Measurements from ENCODE around the gene KCTD17. TPM values are rescaled to one million over a fixed set of nuclear protein-coding genes. Genes with fewer than 3 reads are reported as not detected.

KCTD17 gene
- total RNA-seq, 2 experiments from 2014 or later = 17.3 to 17.9 TPM

GRCh38 chr22:37105154-37105553 lies 53.6 kb downstream of the KCTD17 start:
- Histone ChIP-seq H3K27me3 (ENCODE audit: control insufficient read depth in 1 of 2, insufficient read depth in 2 of 2, low read length in 2 of 2) (no peaks in the 10 kb centered on the region), H3K4me1 (ENCODE audit: insufficient read depth, low read length) (peaks cover 6% of the 10 kb centered on the region), H3K4me3 (ENCODE audit: low read length) (no peak overlapping the region), H3K36me3 (ENCODE audit: insufficient read depth, low read length) (no peaks in the 10 kb centered on the region), H3K9me3 (ENCODE audit: control insufficient read depth in 1 of 2, insufficient read depth in 1 of 2, low read length in 2 of 2) (no peaks in the 10 kb centered on the region), H3K27ac (ENCODE audit: low read depth in 1 of 2, low read length in 2 of 2) (no peak overlapping the region)
- Mint-ChIP-seq H3K9me3 (no peaks in the 10 kb centered on the region), H3K27ac (no peak overlapping the region), H3K27me3 (no peaks in the 10 kb centered on the region), H3K36me3 (ENCODE audit: low read depth) (no peaks in the 10 kb centered on the region), H3K4me1 (ENCODE audit: low read depth) (no peaks in the 10 kb centered on the region), H3K4me3 (no peak overlapping the region)
- no peak for TF ChIP-seq CTCF (IDR thresholded peaks at IDR 0.05)
- DNase-seq (no peak), ATAC-seq (ENCODE audit: poor library complexity) (no peak)
- intact Hi-C loops (cut with DNase I, micrococcal nuclease) = no loop called here
- ChIA-PET CTCF (no interaction called here), POLR2A (no interaction called here)

GRCh38 chr22:37105990-37106389 lies 54.4 kb downstream of the KCTD17 start:
- DNase-seq (no peak), ATAC-seq (ENCODE audit: poor library complexity) (no peak)
- no peaks in the 10 kb centered on the region for H3K36me3 Mint-ChIP-seq (ENCODE audit: low read depth)
- no peak overlapping the region for H3K4me3 Mint-ChIP-seq
- Histone ChIP-seq H3K36me3 (ENCODE audit: insufficient read depth, low read length) (no peaks in the 10 kb centered on the region), H3K27ac (ENCODE audit: low read depth in 1 of 2, low read length in 2 of 2) (no peak overlapping the region), H3K4me3 (ENCODE audit: low read length) (no peak overlapping the region), H3K4me1 (ENCODE audit: insufficient read depth, low read length) (peaks cover 6% of the 10 kb centered on the region), H3K27me3 (ENCODE audit: control insufficient read depth in 1 of 2, insufficient read depth in 2 of 2, low read length in 2 of 2) (no peaks in the 10 kb centered on the region), H3K9me3 (ENCODE audit: control insufficient read depth in 1 of 2, insufficient read depth in 1 of 2, low read length in 2 of 2) (no peaks in the 10 kb centered on the region)
- POLR2A ChIA-PET = interaction anchor here (0.6 kb wide), 1 partner anchor 44 kb away, joined by 3 read pairs; the partner anchor contains the start of gene IL2RB
- intact Hi-C loops (cut with DNase I, micrococcal nuclease) = no loop called here
- TF ChIP-seq CTCF (IDR thresholded peaks at IDR 0.05) = no peak
- CTCF ChIA-PET = no interaction called here
- no peak overlapping the region for H3K27ac Mint-ChIP-seq
- no peaks in the 10 kb centered on the region for H3K9me3 Mint-ChIP-seq
- no peaks in the 10 kb centered on the region for H3K4me1 Mint-ChIP-seq (ENCODE audit: low read depth)
- no peaks in the 10 kb centered on the region for H3K27me3 Mint-ChIP-seq

- Histone ChIP-seq H3K27me3 (ENCODE audit: control insufficient read depth in 1 of 2, insufficient read depth in 2 of 2, low read length in 2 of 2) (no peaks in the 10 kb centered on the region), H3K9me3 (ENCODE audit: control insufficient read depth in 1 of 2, insufficient read depth in 1 of 2, low read length in 2 of 2) (no peaks in the 10 kb centered on the region), H3K4me3 (ENCODE audit: low read length) (no peak overlapping the region), H3K27ac (ENCODE audit: low read depth in 1 of 2, low read length in 2 of 2) (no peak overlapping the region), H3K4me1 (ENCODE audit: insufficient read depth, low read length) (peaks cover 6% of the 10 kb centered on the region), H3K36me3 (ENCODE audit: insufficient read depth, low read length) (no peaks in the 10 kb centered on the region)
- POLR2A ChIA-PET = no interaction called here
- Mint-ChIP-seq H3K27me3 (no peaks in the 10 kb centered on the region), H3K4me1 (ENCODE audit: low read depth) (no peaks in the 10 kb centered on the region), H3K27ac (no peak overlapping the region), H3K9me3 (no peaks in the 10 kb centered on the region), H3K4me3 (no peak overlapping the region), H3K36me3 (ENCODE audit: low read depth) (no peaks in the 10 kb centered on the region)
- ATAC-seq (ENCODE audit: poor library complexity) = no peak
- TF ChIP-seq CTCF (IDR thresholded peaks at IDR 0.05) = no peak
- CTCF ChIA-PET = no interaction called here
- no peak for DNase-seq
- intact Hi-C loops (cut with DNase I, micrococcal nuclease) = no loop called here
These were observed 56.5 kb downstream of the KCTD17 start for GRCh38 chr22:37107816-37108621.
